ENCODE results near the gene DNAJC17. TPM values are rescaled to one million over a fixed set of nuclear protein-coding genes. Genes with fewer than 3 reads are reported as not detected.

DNAJC17 gene
- total and polyA plus RNA-seq, 12 donors: 27.4 to 174 (median 42.6) TPM

- intact Hi-C loops (cut with DNase I): no loop called here
- Histone ChIP-seq H3K9me3 (replicated peaks in 1 of 3) (no peaks in the 10 kb centered on the region), H3K27ac (no peak overlapping the region), H3K4me1 (replicated peaks in 1 of 2) (no peaks in the 10 kb centered on the region), H3K27me3 (no peaks in the 10 kb centered on the region), H3K36me3 (replicated peaks in 1 of 2) (no peaks in the 10 kb centered on the region), H3K4me3 (no peak overlapping the region)
- no peak for DNase-seq
- TF ChIP-seq POLR2A (IDR thresholded peaks at IDR 0.05) (no peak), CTCF (IDR thresholded peaks at IDR 0.05) (no peak)
- WGBS, 4 donors: 54 to 68% (median 64%) methylated on average over 5 of the region's 5 CpGs
Measured at GRCh38 chr15:40825661-40826422, 18.6 kb upstream of the DNAJC17 start.

GRCh38 chr15:40823572-40824343 is 16.5 kb upstream of the DNAJC17 start:
- Histone ChIP-seq H3K27me3 (no peaks in the 10 kb centered on the region), H3K4me1 (replicated peaks in 1 of 2) (no peaks in the 10 kb centered on the region), H3K9me3 (replicated peaks in 1 of 3) (no peaks in the 10 kb centered on the region), H3K36me3 (replicated peaks in 1 of 2) (no peaks in the 10 kb centered on the region), H3K27ac (no peak overlapping the region), H3K4me3 (no peak overlapping the region)
- WGBS, 4 donors: 71 to 90% (median 77%) methylated on average over 1 of the region's 1 CpG
- TF ChIP-seq CTCF (IDR thresholded peaks at IDR 0.05) (no peak), POLR2A (IDR thresholded peaks at IDR 0.05) (no peak)
- DNase-seq: no peak
- intact Hi-C loops (cut with DNase I): no loop called here

- H3K36me3 ChIP-seq (replicated peaks in 1 of 2): no peaks in the 10 kb centered on the region
- H3K4me1 ChIP-seq (replicated peaks in 1 of 2): no peaks in the 10 kb centered on the region
- no peaks in the 10 kb centered on the region for H3K27me3 ChIP-seq
- H3K9me3 ChIP-seq (replicated peaks in 1 of 3): no peaks in the 10 kb centered on the region
- no peak for DNase-seq
- no peak overlapping the region for H3K27ac ChIP-seq
- intact Hi-C loops (cut with DNase I): no loop called here
- no peak overlapping the region for H3K4me3 ChIP-seq
- TF ChIP-seq CTCF (IDR thresholded peaks at IDR 0.05) (no peak), POLR2A (IDR thresholded peaks at IDR 0.05) (no peak)
- 85 to 97% (median 93%) methylated on average over 2 of the region's 2 CpGs for WGBS, 4 donors
Measured at GRCh38 chr15:40821195-40821594, 13.9 kb upstream of the DNAJC17 start.

GRCh38 chr15:40819048-40819447 is 11.8 kb upstream of the DNAJC17 start:
- H3K4me3 ChIP-seq: no peak overlapping the region
- DNase-seq: no peak
- intact Hi-C loops (cut with DNase I): no loop called here
- no peak for TF ChIP-seq POLR2A (IDR thresholded peaks at IDR 0.05)
- no peak for TF ChIP-seq CTCF (IDR thresholded peaks at IDR 0.05)
- no peaks in the 10 kb centered on the region for H3K9me3 ChIP-seq (replicated peaks in 1 of 3)
- WGBS, 4 donors: 54 to 70% (median 61%) methylated on average over 7 of the region's 7 CpGs
- H3K27ac ChIP-seq: no peak overlapping the region
- no peaks in the 10 kb centered on the region for H3K27me3 ChIP-seq
- no peaks in the 10 kb centered on the region for H3K36me3 ChIP-seq (replicated peaks in 1 of 2)
- H3K4me1 ChIP-seq (replicated peaks in 1 of 2): no peaks in the 10 kb centered on the region
